Measurements from ENCODE around the gene SIGLEC7. TPM values are rescaled to one million over a fixed set of nuclear protein-coding genes. Genes with fewer than 3 reads are reported as not detected.

The SIGLEC7 gene
- total and polyA plus RNA-seq, 10 of the 15 experiments (the other 5 are each of a cell fraction or from before 2014, with no cell fraction given): 0.15 TPM; not detected in 9

- H3K4me2 ChIP-seq (ENCODE audit: control insufficient read depth, insufficient read depth): no peak overlapping the region
- intact Hi-C loops (cut with micrococcal nuclease; ENCODE audit: unreplicated experiment) (no loop called here), in situ Hi-C loops (cut with MboI) (no loop called here)
- DNase-seq (ENCODE audit: low read depth, low spot score) (no peak), ATAC-seq (no peak), FAIRE-seq (no peak)
- no peak overlapping the region for H3K27ac ChIP-seq (ENCODE audit: control insufficient read depth, insufficient read depth)
- no peaks in the 10 kb centered on the region for H3K4me1 ChIP-seq (ENCODE audit: control insufficient read depth, insufficient read depth, low read length)
- no TSS peak for BruUV-seq (replicated peaks)
- H3K79me2 ChIP-seq (ENCODE audit: control insufficient read depth, insufficient read depth, low read length): no peaks in the 10 kb centered on the region
- no peaks in the 10 kb centered on the region for H3K36me3 ChIP-seq (ENCODE audit: control insufficient read depth in 2 of 2, insufficient read depth in 2 of 2, low read length in 1 of 2)
- peaks cover 1 to 4% of the 10 kb centered on the region in 2 experiments; a peak in 2 of 4 replicates for H3K27me3 ChIP-seq (replicated peaks in 1 of 2; ENCODE audit: control insufficient read depth in 2 of 2, insufficient read depth in 2 of 2, low read length in 1 of 2)
- H4K20me1 ChIP-seq (ENCODE audit: control insufficient read depth, insufficient read depth): no peaks in the 10 kb centered on the region
- TF ChIP-seq KAT2A (conservative IDR thresholded peaks at IDR 0.05; ENCODE audit: control insufficient read depth, low read depth, low read length) (no peak), STAT1 (conservative IDR thresholded peaks at IDR 0.05) (no peak), DPF2 (IDR thresholded peaks at IDR 0.05) (no peak), BACH1 (IDR thresholded peaks at IDR 0.05; ENCODE audit: borderline replicate concordance) (no peak), HCFC1 (IDR thresholded peaks at IDR 0.05; ENCODE audit: low read length) (no peak), CREM (IDR thresholded peaks at IDR 0.05; ENCODE audit: low read depth) (no peak), JUNB (IDR thresholded peaks at IDR 0.05) (no peak), RBBP5 (conservative IDR thresholded peaks at IDR 0.05) (no peak), SMARCA5 (IDR thresholded peaks at IDR 0.05) (no peak), POLR2A (IDR thresholded peaks at IDR 0.05; ENCODE audit: low read depth, low read length) (no peak), POLR2AphosphoS5 (IDR thresholded peaks at IDR 0.05; ENCODE audit: low read length) (no peak), SIN3A (IDR thresholded peaks at IDR 0.05; ENCODE audit: low read depth, low read length) (no peak), RCOR1 (conservative IDR thresholded peaks at IDR 0.05; ENCODE audit: low read depth, low read length) (no peak), TAF1 (IDR thresholded peaks at IDR 0.05; ENCODE audit: borderline replicate concordance, low read depth, low read length) (no peak)
- TF ChIP-seq, protein P1, sequence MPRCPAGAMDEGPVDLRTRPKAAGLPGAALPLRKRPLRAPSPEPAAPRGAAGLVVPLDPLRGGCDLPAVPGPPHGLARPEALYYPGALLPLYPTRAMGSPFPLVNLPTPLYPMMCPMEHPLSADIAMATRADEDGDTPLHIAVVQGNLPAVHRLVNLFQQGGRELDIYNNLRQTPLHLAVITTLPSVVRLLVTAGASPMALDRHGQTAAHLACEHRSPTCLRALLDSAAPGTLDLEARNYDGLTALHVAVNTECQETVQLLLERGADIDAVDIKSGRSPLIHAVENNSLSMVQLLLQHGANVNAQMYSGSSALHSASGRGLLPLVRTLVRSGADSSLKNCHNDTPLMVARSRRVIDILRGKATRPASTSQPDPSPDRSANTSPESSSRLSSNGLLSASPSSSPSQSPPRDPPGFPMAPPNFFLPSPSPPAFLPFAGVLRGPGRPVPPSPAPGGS (IDR thresholded peaks at IDR 0.05; ENCODE audit: borderline replicate concordance, insufficient read depth, low read depth, low read length, poor library complexity, severe bottlenecking): no peak
- H2AFZ ChIP-seq (ENCODE audit: control insufficient read depth, low read depth, low read length): no peak overlapping the region
- no peak overlapping the region for H3K4me3 ChIP-seq
- ChIA-PET SMC1A (ENCODE audit: uncharacterized antibody, unreplicated experiment) (no interaction called here), POLR2A (no interaction called here), RAD21 (ENCODE audit: unreplicated experiment) (no interaction called here), CTCF (interaction anchor here (1.6 kb wide), 1 partner anchor 28 kb away, joined by 4 read pairs; no protein-coding TSS in a partner anchor)
- 21% methylated on average over 11 of the region's 11 CpGs for WGBS (ENCODE audit: insufficient coverage, insufficient replicate concordance, low lambda C conversion rate, missing lambda C conversion rate)
- H3K9me3 ChIP-seq (replicated peaks; ENCODE audit: control insufficient read depth, insufficient read depth, low read length): no peaks in the 10 kb centered on the region
- H3K9ac ChIP-seq (ENCODE audit: control insufficient read depth, insufficient read depth, low read length): no peak overlapping the region
These were observed 45.5 kb downstream of the SIGLEC7 start for GRCh38 chr19:51187395-51188226.

All from GM12878 (cell line).